Suppressor macrophage treated with lipopolysaccharide for 1 hour (primary cell): ENCODE measurements around the gene ACOXL.

Source experiments
- DNase-seq, 3 donors: peaks; one replicate each; pipeline ENCODE4 v3.0.0-alpha.2; 2020 to 2022

Gene ACOXL

GRCh38 chr2:111118981-111119821, 386.8 kb downstream of the ACOXL start:
- peak in 2 of 3 donors; percentile 17 to 39 for DNase-seq

DNA sequence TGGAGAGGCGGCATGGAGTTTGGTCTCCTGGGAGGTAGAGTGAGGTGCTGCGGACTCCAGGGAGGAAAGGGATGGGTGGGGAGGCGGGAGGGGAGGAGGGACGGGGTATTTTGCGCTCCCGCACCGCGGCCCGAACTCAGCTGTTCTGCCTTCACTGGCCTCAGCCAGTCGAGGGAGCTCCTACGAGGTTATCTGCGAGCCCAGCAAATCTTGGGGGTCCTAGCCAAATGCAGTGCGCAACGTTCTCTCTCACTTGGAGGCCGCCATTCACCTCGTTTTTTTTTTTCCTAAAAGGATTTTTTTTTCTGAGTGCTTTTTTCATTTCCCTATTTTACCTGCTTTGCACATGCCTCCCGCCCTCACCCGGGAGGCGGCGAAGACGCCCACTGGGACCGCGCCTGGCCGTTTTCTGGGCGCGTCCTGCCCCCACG, 387.5 kb downstream of the ACOXL start:
- DNase-seq: peak in 1 of 3 donors; percentile 53

DNA sequence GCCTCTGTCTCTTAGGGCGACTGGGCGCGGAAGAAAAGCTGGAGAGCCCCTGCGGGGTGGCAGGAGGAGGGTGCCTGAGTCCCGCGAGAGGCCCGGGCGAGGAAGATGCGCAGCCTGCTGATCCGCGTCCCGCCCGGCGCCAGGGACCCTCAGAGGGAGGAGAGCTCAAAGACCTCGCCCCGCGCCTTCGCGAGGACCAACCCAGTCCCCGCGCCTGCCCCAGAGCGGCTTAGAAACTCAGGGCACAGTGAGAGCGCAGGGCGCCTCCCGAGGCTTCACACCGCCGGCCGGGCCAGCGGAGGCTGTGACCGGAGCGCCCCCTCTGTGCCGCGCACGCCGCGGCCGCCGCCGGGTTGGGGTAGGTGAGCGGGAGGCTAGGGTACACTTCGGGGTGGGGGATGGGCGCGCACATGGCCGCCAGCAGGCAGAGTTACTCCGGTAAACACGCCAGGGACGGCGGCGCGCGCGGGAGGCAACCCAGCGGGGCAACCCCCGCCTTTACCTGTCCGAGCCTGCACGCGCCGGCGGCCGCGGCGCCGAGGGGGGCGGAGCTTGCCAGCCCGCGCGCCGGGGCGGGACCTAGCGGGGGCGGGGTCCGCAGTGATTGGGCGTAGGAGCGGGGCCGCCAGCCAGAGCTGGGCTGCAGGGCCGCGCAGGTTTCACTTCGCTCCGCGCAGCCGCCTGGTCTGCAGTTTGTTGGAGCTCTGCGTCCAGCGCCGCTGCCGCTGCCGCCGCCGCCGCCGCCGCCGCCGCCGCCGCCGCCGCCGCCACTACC, 388.1 kb downstream of the ACOXL start, which contains the start of gene BCL2L11:
TSS of gene BCL2L11 (plus strand) at position 662 of the 775 bp plus-strand sequence. CDS start 2,832 bp downstream, outside the sequence.
- DNase-seq: peak; percentile 90 to 95 (median 93)

DNA sequence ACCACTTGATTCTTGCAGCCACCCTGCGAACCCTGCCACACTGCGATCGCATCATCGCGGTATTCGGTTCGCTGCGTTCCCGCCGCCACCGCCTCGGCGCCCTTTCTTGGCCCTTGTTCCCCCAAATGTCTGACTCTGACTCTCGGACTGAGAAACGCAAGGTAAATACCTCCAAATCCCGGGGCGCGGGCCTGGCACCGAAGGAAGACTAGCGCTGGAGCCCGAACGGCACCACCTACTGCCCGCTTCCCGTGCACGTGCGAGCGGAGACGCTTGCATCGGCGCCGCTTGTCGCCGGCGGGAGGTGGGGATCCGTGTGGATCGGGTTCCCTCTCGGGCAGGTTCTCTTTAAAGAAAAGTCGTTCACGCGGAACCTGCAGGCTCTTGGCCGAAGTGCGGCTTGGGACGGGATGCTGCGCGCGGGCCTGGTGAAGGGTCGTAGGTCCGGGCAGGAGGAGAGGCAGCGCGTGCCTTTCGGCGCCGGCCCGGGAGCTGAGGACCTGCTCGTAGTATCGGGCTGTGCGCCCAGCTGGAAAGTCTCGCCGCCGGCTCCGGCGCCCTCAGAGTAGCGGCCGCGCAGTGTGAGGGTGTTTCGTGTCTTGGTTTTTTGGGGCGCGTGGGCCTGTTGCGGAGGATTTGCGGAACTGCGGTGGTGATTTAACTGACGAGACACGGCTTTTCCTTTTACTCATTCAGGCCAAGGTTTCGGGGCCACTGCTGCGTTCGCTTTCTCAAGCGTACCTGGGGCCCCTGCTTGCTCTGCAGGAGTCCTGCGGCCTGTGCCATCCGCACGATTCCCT, 388.9 kb downstream of the ACOXL start:
- peak; percentile 73 to 78 (median 74) for DNase-seq

DNA sequence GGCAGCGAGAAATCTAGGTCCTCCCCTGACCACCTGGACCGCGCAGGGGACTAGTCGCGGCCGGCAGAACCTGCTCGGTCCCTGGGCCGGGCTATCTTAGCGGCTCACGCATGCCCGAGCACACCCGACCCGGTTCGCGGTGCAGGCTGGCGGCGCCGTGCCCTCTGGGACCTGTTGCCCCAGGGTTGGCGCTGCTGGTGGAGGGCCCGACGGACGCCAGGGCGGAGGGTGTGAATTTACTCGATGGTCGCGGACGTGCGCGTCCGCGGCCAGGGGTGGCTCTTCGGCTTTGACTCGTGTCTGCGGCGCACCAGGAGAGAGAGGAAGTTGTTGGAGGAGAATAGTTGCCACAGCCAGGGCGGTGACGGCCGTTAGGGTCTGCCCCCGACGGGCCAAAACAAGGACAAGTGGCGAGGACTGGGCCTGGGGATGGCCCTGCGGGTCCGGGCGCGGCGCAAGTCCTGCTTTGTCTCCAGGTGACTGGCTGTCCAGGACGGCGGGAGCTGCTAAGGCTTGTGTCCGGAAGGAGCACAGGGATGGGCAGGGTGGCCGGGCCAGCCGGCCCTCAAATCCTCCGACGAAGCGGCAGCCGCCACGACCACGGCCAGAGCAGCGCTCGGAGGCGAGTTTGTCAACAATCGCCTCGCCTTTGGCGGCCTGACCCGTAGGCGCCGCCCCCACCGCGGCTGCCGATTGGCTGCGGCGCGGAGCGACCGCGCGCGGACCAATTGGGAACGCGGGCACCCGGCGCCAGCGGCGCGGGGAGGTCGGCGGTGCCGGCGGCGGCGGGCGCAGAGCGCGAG, 389.7 kb downstream of the ACOXL start:
- peak; percentile 92 to 97 (median 95) for DNase-seq

DNA sequence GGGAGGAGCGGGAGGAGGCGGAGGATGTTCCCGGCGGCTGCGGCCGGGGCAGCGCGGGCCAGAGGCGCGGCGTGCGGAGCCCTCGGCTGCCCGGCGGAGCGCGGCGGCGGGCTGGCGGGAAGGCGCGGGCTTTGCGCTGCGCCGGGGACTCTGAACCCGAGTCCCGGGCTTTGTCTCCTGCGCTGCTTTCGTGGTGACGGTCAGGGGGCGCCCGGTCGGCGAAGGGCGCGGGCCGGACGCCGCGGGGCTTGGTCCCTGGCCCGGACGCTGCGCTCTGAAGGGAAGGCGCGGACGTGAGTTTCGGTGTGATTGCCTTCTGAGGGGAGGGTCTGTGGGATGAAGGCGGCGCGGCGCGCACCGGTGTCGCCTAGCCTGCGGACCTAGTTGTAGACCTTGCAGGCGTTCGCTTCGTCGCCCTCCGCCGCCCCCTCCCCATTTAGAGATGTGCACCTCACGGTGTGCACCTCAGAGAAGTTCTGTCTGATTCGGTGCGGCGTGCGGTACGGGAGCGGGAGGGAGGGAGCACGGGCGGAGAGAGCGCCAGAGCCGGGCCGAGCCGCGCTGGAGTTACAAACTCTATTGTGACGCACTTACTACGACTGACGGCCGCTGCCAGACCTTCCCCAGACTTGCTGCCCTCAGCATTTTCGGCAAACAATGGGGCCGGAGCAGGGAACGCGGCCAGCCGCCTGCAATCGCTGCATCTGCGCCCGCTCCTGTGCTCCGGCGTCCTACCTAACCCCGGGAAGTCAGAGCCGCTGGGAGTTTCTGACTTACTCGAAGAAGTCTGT, 390.5 kb downstream of the ACOXL start:
- DNase-seq: peak; percentile 78 to 84 (median 80)

DNA sequence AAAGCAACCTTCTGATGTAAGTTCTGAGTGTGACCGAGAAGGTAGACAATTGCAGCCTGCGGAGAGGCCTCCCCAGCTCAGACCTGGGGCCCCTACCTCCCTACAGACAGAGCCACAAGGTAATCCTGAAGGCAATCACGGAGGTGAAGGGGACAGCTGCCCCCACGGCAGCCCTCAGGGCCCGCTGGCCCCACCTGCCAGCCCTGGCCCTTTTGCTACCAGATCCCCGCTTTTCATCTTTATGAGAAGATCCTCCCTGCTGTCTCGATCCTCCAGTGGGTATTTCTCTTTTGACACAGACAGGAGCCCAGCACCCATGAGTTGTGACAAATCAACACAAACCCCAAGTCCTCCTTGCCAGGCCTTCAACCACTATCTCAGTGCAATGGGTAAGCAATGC, 391.4 kb downstream of the ACOXL start:
- DNase-seq: no peak

- DNase-seq: no peak
Measured at GRCh38 chr2:111126581-111126980, 394.2 kb downstream of the ACOXL start.

DNA sequence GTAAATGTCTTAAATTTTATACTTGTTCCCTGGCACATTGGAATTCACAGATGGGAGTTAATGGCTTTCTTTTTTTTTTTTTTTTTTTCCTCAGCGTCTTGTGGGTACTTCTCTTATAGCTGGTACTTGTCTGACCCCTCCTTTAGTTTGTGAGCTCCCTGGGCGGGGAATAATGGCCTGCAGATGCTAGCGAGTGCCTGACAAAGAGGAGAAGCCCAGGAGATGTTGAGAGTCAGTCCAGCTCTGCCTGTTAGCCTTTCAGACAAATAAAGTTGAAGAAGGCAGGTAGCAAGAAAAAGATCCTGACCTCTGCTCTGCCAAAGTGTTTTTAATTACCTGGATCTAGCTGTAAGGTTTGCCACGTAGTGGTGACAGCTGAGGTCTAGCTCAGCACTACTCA, 395.0 kb downstream of the ACOXL start:
- DNase-seq: no peak

GRCh38 chr2:111128096-111128495, 395.7 kb downstream of the ACOXL start:
- peak; percentile 29 to 75 (median 58) for DNase-seq

GRCh38 chr2:111133603-111134002, 401.2 kb downstream of the ACOXL start:
- DNase-seq: no peak

DNA sequence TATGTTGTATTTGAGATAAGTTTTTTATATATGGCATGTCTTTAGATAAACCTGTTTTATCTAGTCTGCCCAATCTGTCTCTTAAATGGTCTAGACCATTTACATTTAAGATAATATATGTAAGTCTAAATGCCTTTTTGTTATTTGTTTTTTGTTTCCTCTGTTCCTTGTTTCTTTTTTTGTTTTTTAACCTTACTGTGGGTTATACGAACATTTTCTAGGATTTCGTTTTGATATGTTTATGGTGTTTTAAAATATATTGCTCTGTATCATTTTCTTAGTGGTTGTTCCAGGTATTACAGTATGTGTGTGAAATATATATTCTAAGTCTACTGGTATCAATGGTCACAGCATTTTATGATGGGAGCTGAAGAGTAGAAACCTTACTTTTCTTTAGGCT, 401.7 kb downstream of the ACOXL start:
- no peak for DNase-seq

GRCh38 chr2:111135237-111135909, 403.0 kb downstream of the ACOXL start:
- no peak for DNase-seq

GRCh38 chr2:111135910-111136297, 403.5 kb downstream of the ACOXL start:
- peak; percentile 36 to 57 (median 42) for DNase-seq

DNA sequence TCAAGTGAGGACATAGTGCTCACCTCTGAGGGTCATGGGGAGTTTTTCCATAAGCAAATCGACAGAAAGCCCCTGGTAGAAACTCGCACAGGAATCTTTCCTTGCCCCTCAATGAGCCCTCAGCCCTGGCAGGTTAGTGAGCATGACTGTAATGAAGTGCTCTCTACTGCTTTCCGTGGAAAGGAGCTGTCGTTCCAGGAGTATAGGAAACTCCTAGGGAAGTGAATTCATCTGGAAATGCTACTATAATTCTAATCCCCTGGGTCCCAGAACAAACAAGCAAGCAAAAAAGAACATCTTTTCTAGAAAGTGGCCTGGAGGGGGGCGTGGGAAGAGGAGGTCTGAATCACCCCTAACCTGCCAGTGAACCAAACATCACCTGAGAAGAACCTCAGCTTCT, 406.5 kb downstream of the ACOXL start:
- DNase-seq: no peak

- no peak for DNase-seq
Measured at GRCh38 chr2:111139637-111140317, 407.4 kb downstream of the ACOXL start.

- DNase-seq: no peak
Measured at GRCh38 chr2:111140815-111141214, 408.4 kb downstream of the ACOXL start.

GRCh38 chr2:111142101-111142500, 409.7 kb downstream of the ACOXL start:
- no peak for DNase-seq

GRCh38 chr2:111143107-111143842, 410.9 kb downstream of the ACOXL start:
- no peak for DNase-seq
